Type B pancreatic cell (in vitro differentiated cells): ENCODE results near the gene TOR4A. TPM values are rescaled to one million over a fixed set of nuclear protein-coding genes. Genes with fewer than 3 reads are reported as not detected.

Experiments used
- DNase-seq: peaks from one replicate; pipeline ENCODE4 v3.0.0; 2021; ENCODE audit warnings: mixed read lengths; ENCODE audit not compliant: unreplicated experiment; ENCODE audit errors: extremely low spot score
- H3K27ac Mint-ChIP-seq: 2 replicates; pipeline ENCODE4 v1.8.0; 2021; ENCODE audit warnings: mild to moderate bottlenecking, mixed read lengths
- H3K27me3 Mint-ChIP-seq: 2 replicates; pipeline ENCODE4 v1.8.0; 2021; ENCODE audit warnings: mixed read lengths
- H3K36me3 Mint-ChIP-seq: 2 replicates; pipeline ENCODE4 v1.8.0; 2021; ENCODE audit warnings: mixed read lengths
- H3K4me1 Mint-ChIP-seq: one replicate; pipeline ENCODE4 v1.8.0; 2021; ENCODE audit warnings: mixed read lengths; ENCODE audit not compliant: unreplicated experiment
- H3K4me3 Mint-ChIP-seq: 2 replicates; pipeline ENCODE4 v1.8.0; 2021; ENCODE audit warnings: mild to moderate bottlenecking, mixed read lengths
- H3K9me3 Mint-ChIP-seq: 2 replicates; pipeline ENCODE4 v1.8.0; 2021; ENCODE audit warnings: mixed read lengths
- CTCF ChIP-seq: fragments of 200-600 bp; sonication (generic); conservative IDR thresholded peaks from 2 replicates; pipeline ENCODE4 v1.5.0; 2021; ENCODE audit warnings: antibody characterized with exemption, mild to moderate bottlenecking
- total RNA-seq: library from RNA; stranded (reverse); gene quantifications from 2 replicates; pipeline ENCODE4 v1.2.1, GENCODE V29; 2021; ENCODE audit warnings: low replicate concordance

TOR4A gene
- total RNA-seq, 1 donor from 2014 or later: 4.5 TPM

- Mint-ChIP-seq H3K36me3 (no peaks in the 10 kb centered on the region), H3K27me3 (peaks cover 19% of the 10 kb centered on the region), H3K27ac (no peak overlapping the region), H3K9me3 (no peaks in the 10 kb centered on the region), H3K4me3 (peak overlapping the region; percentile 34), H3K4me1 (peaks cover 5% of the 10 kb centered on the region)
- TF ChIP-seq CTCF: no peak
- peak; percentile 68 for DNase-seq
Observed at GRCh38 chr9:137281345-137282116, 4.0 kb downstream of the TOR4A start.

- TF ChIP-seq CTCF: peak; percentile 68
- Mint-ChIP-seq H3K4me1 (no peaks in the 10 kb centered on the region), H3K9me3 (no peaks in the 10 kb centered on the region), H3K27ac (peak overlapping the region; percentile 12), H3K36me3 (no peaks in the 10 kb centered on the region), H3K4me3 (no peak overlapping the region), H3K27me3 (peaks cover 21% of the 10 kb centered on the region)
- DNase-seq: no peak
Observed at GRCh38 chr9:137286975-137287383, 9.5 kb downstream of the TOR4A start.

- no peak for DNase-seq
- Mint-ChIP-seq H3K4me3 (peak overlapping the region; percentile 75), H3K4me1 (peaks cover 5% of the 10 kb centered on the region), H3K9me3 (no peaks in the 10 kb centered on the region), H3K27ac (peak overlapping the region; percentile 78), H3K27me3 (peaks cover 33% of the 10 kb centered on the region), H3K36me3 (no peaks in the 10 kb centered on the region)
- TF ChIP-seq CTCF: no peak
Observed at GRCh38 chr9:137293094-137293481, 15.6 kb downstream of the TOR4A start.

- peak overlapping the region; percentile 75 for H3K4me3 Mint-ChIP-seq
- peak overlapping the region; percentile 78 for H3K27ac Mint-ChIP-seq
- H3K9me3 Mint-ChIP-seq: no peaks in the 10 kb centered on the region
- peaks cover 36% of the 10 kb centered on the region for H3K27me3 Mint-ChIP-seq
- TF ChIP-seq CTCF: no peak
- peaks cover 5% of the 10 kb centered on the region for H3K4me1 Mint-ChIP-seq
- no peaks in the 10 kb centered on the region for H3K36me3 Mint-ChIP-seq
- DNase-seq: no peak
Observed at GRCh38 chr9:137293482-137294090, 16.1 kb downstream of the TOR4A start.

- peaks cover 5% of the 10 kb centered on the region for H3K4me1 Mint-ChIP-seq
- no peak for TF ChIP-seq CTCF
- no peak for DNase-seq
- H3K36me3 Mint-ChIP-seq: no peaks in the 10 kb centered on the region
- H3K4me3 Mint-ChIP-seq: peak overlapping the region; percentile 75
- peaks cover 42% of the 10 kb centered on the region for H3K27me3 Mint-ChIP-seq
- no peaks in the 10 kb centered on the region for H3K9me3 Mint-ChIP-seq
- H3K27ac Mint-ChIP-seq: peak overlapping the region; percentile 78
Observed at GRCh38 chr9:137294091-137294680, 16.7 kb downstream of the TOR4A start.
